H9 (cell line): ENCODE results near the gene TMEM229B. TPM values are rescaled to one million over a fixed set of nuclear protein-coding genes. Genes with fewer than 3 reads are reported as not detected.

Experiments used
- DNase-seq: peaks from one replicate; pipeline ENCODE4 v3.0.0-alpha.2; 2017
- H2AFZ ChIP-seq: one replicate; pipeline ENCODE4 v1.6.1; 2013; ENCODE audit warnings: mild to moderate bottlenecking, low read length, control low read depth, moderate library complexity
- H2AK5ac ChIP-seq: 2 replicates; pipeline ENCODE4 v1.6.1; 2013; ENCODE audit warnings: low read length, control low read depth, mixed read lengths; ENCODE audit not compliant: insufficient read length
- H2BK120ac ChIP-seq: one replicate; pipeline ENCODE4 v1.6.1; 2013; ENCODE audit warnings: low read depth, mild to moderate bottlenecking, low read length, control low read depth, inconsistent platforms; ENCODE audit not compliant: poor library complexity, severe bottlenecking
- H2BK12ac ChIP-seq: 2 replicates; pipeline ENCODE4 v1.6.1; 2013; ENCODE audit warnings: low read length, control low read depth, mixed read lengths, low read depth; ENCODE audit not compliant: insufficient read length
- H2BK15ac ChIP-seq: 2 replicates; pipeline ENCODE4 v1.6.1; 2013; ENCODE audit warnings: low read depth, low read length, control low read depth
- H2BK20ac ChIP-seq: one replicate; pipeline ENCODE4 v1.6.1; 2013; ENCODE audit warnings: low read depth, mild to moderate bottlenecking, low read length, control low read depth, inconsistent platforms; ENCODE audit not compliant: poor library complexity, severe bottlenecking
- H2BK5ac ChIP-seq: 2 replicates; pipeline ENCODE4 v1.6.1; 2013; ENCODE audit warnings: low read length, control low read depth, mixed read lengths; ENCODE audit not compliant: insufficient read length
- H3K14ac ChIP-seq: 2 replicates; pipeline ENCODE4 v1.6.1; 2013; ENCODE audit warnings: low read length, control low read depth; ENCODE audit not compliant: insufficient read depth
- H3K18ac ChIP-seq: 2 replicates; pipeline ENCODE4 v1.6.1; 2013; ENCODE audit warnings: low read depth, mild to moderate bottlenecking, mixed read lengths, low read length, control low read depth; ENCODE audit not compliant: insufficient read length
- H3K23ac ChIP-seq: 2 replicates; pipeline ENCODE4 v1.6.1; 2013; ENCODE audit warnings: low read length, control low read depth, mixed read lengths, low read depth; ENCODE audit not compliant: insufficient read length
- H3K23me2 ChIP-seq: 2 replicates; pipeline ENCODE4 v1.6.1; 2013; ENCODE audit warnings: low read depth, mild to moderate bottlenecking, mixed read lengths, low read length, control low read depth; ENCODE audit not compliant: insufficient read length, poor library complexity, severe bottlenecking
- H3K27ac ChIP-seq: 2 replicates; pipeline ENCODE4 v1.5.1; 2013; ENCODE audit warnings: low read length, control low read depth, mixed read lengths, low read depth; ENCODE audit not compliant: insufficient read length
- H3K27me3 ChIP-seq: 2 replicates; pipeline ENCODE4 v1.6.1; 2013; ENCODE audit warnings: low read length, control low read depth, inconsistent platforms; ENCODE audit not compliant: insufficient read depth
- H3K4ac ChIP-seq: 2 replicates; pipeline ENCODE4 v1.6.1; 2013; ENCODE audit warnings: low read depth, mild to moderate bottlenecking, control low read depth, inconsistent platforms, low read length, moderate library complexity
- H3K4me1 ChIP-seq: 2 replicates; pipeline ENCODE4 v1.6.1; 2013; ENCODE audit warnings: low read length, control low read depth, inconsistent platforms; ENCODE audit not compliant: insufficient read depth
- H3K4me2 ChIP-seq: 2 replicates; pipeline ENCODE4 v1.6.1; 2013; ENCODE audit warnings: low read length, control low read depth, mixed read lengths; ENCODE audit not compliant: insufficient read length, insufficient read depth
- H3K56ac ChIP-seq: 2 replicates; pipeline ENCODE4 v1.6.1; 2013; ENCODE audit warnings: low read depth, mild to moderate bottlenecking, mixed read lengths, low read length, control low read depth; ENCODE audit not compliant: insufficient read length
- H3K79me1 ChIP-seq: 2 replicates; pipeline ENCODE4 v1.6.1; 2013; ENCODE audit warnings: low read depth, mild to moderate bottlenecking, moderate library complexity, low read length, control low read depth, inconsistent platforms; ENCODE audit not compliant: insufficient read depth, poor library complexity, severe bottlenecking
- H3K79me2 ChIP-seq: 2 replicates; pipeline ENCODE4 v1.6.1; 2013; ENCODE audit warnings: low read length, control low read depth, inconsistent platforms; ENCODE audit not compliant: insufficient read depth
- H3K9ac ChIP-seq: 2 replicates; pipeline ENCODE4 v1.6.1; 2013; ENCODE audit warnings: low read length, control low read depth, mixed read lengths; ENCODE audit not compliant: insufficient read length; ENCODE audit errors: extremely low read depth
- H3K9me3 ChIP-seq: one replicate; pipeline ENCODE4 v1.6.1; 2013; ENCODE audit warnings: low read depth, low read length, inconsistent platforms; ENCODE audit not compliant: control insufficient read depth
- H3T11ph ChIP-seq: one replicate; pipeline ENCODE4 v1.6.1; 2013; ENCODE audit warnings: mild to moderate bottlenecking, low read length, control low read depth, inconsistent platforms
- H4K20me1 ChIP-seq: one replicate; pipeline ENCODE4 v1.6.1; 2013; ENCODE audit not compliant: control insufficient read depth, insufficient read length, insufficient read depth
- H4K5ac ChIP-seq: 2 replicates; pipeline ENCODE4 v1.6.1; 2013; ENCODE audit warnings: low read depth, mild to moderate bottlenecking, mixed read lengths, low read length, control low read depth; ENCODE audit not compliant: insufficient read length
- H4K8ac ChIP-seq: replicated peaks from 2 replicates; pipeline ENCODE4 v1.6.1; 2013; ENCODE audit warnings: low read length, control low read depth, mixed read lengths, low read depth; ENCODE audit not compliant: insufficient read length
- H4K91ac ChIP-seq: 2 replicates; pipeline ENCODE4 v1.6.1; 2013; ENCODE audit warnings: low read depth, mild to moderate bottlenecking, moderate library complexity, mixed read lengths, low read length, control low read depth; ENCODE audit not compliant: insufficient read length
- H3K27ac Mint-ChIP-seq, 3 experiments: 2 replicates in 2 of 3; 3 replicates in 1 of 3; pipeline ENCODE4 v1.8.0; 2020 to 2021; ENCODE audit warnings: mixed read lengths in 3 of 3, mild to moderate bottlenecking in 1 of 3, moderate library complexity in 1 of 3
- H3K27me3 Mint-ChIP-seq: 2 replicates; pipeline ENCODE4 v1.8.0; 2021; ENCODE audit warnings: low read depth, mild to moderate bottlenecking, moderate library complexity, mixed read lengths
- H3K36me3 Mint-ChIP-seq, 3 experiments: 2 replicates in 2 of 3; 3 replicates in 1 of 3; pipeline ENCODE4 v1.8.0; 2020 to 2021; ENCODE audit warnings: low read depth in 3 of 3, mixed read lengths in 3 of 3; ENCODE audit not compliant: insufficient read depth in 1 of 3
- H3K4me1 Mint-ChIP-seq, 2 experiments: 2 replicates each; pipeline ENCODE4 v1.8.0; 2020; ENCODE audit warnings: mixed read lengths in 2 of 2
- H3K4me3 Mint-ChIP-seq, 2 experiments: 2 replicates in 1 of 2; 3 replicates in 1 of 2; pipeline ENCODE4 v1.8.0; 2020 to 2021; ENCODE audit warnings: mild to moderate bottlenecking in 2 of 2, mixed read lengths in 2 of 2, moderate library complexity in 1 of 2
- H3K9me3 Mint-ChIP-seq, 2 experiments: 2 replicates in 1 of 2; 3 replicates in 1 of 2; pipeline ENCODE4 v1.8.0; 2020; ENCODE audit warnings: mild to moderate bottlenecking in 2 of 2, mixed read lengths in 2 of 2, moderate library complexity in 1 of 2
- WGBS: extraction: QIAGEN DNeasy Blood & Tissue Kit; methylation state at CpG from one replicate; pipeline ENCODE4 v1.1.7; 2013; ENCODE audit warnings: missing lambda C conversion rate, low lambda C conversion rate, mixed read lengths; ENCODE audit not compliant: insufficient read length; ENCODE audit errors: extremely low coverage; 5-methylcytosine and 5-hydroxymethylcytosine counted together
- total RNA-seq: library from RNA; stranded (reverse); gene quantifications from 2 replicates; pipeline ENCODE4 v1.2.1, GENCODE V29; 2021
- TF ChIP-seq, protein P1 (sequence below): fragments of 200-600 bp; sonication (generic); conservative IDR thresholded peaks from 3 replicates; pipeline ENCODE4 v1.8.0; 2021; ENCODE audit warnings: antibody characterized with exemption, mild to moderate bottlenecking

TMEM229B gene
- total RNA-seq, 1 experiment from 2014 or later: 0.24 TPM

- H2AFZ ChIP-seq: no peak overlapping the region
- H3K23me2 ChIP-seq: no peaks in the 10 kb centered on the region
- peaks cover 38 to 47% of the 10 kb centered on the region in 2 experiments for H3K4me1 Mint-ChIP-seq
- H3K18ac ChIP-seq: no peak overlapping the region
- no peak overlapping the region for H3K23ac ChIP-seq
- no peak overlapping the region for H2BK120ac ChIP-seq
- no peak overlapping the region for H3K14ac ChIP-seq
- H4K5ac ChIP-seq: no peak overlapping the region
- no peak overlapping the region for H3T11ph ChIP-seq
- peaks cover 21 to 29% of the 10 kb centered on the region in 2 experiments for H3K9me3 Mint-ChIP-seq
- peaks cover 1% of the 10 kb centered on the region for H3K27me3 Mint-ChIP-seq
- H3K9me3 ChIP-seq: peaks cover 5% of the 10 kb centered on the region
- H2BK15ac ChIP-seq: no peak overlapping the region
- H2BK12ac ChIP-seq: no peak overlapping the region
- H2BK20ac ChIP-seq: no peak overlapping the region
- no peak overlapping the region for H4K91ac ChIP-seq
- H3K27me3 ChIP-seq: no peaks in the 10 kb centered on the region
- no peak for DNase-seq
- H3K4me3 Mint-ChIP-seq: no peak overlapping the region
- peaks cover 15% of the 10 kb centered on the region for H3K4me1 ChIP-seq
- WGBS: no CpG with 5 or more reads among the region's 8 CpGs
- no peak overlapping the region for H3K9ac ChIP-seq
- no peak overlapping the region for H3K4ac ChIP-seq
- no peaks in the 10 kb centered on the region for H4K20me1 ChIP-seq
- 0 out of 2 replicates have a peak, but pooled peaks cover 1% of the 10 kb centered on the region for H3K79me2 ChIP-seq
- H3K27ac Mint-ChIP-seq: peak overlapping the region in 1 of 3 experiments; percentile 39; a peak in 1 of 7 replicates
- no peak overlapping the region for H2BK5ac ChIP-seq
- peaks cover 8 to 18% (median 9%) of the 10 kb centered on the region in 3 experiments for H3K36me3 Mint-ChIP-seq
- H2AK5ac ChIP-seq: no peak overlapping the region
- TF ChIP-seq, protein P1, sequence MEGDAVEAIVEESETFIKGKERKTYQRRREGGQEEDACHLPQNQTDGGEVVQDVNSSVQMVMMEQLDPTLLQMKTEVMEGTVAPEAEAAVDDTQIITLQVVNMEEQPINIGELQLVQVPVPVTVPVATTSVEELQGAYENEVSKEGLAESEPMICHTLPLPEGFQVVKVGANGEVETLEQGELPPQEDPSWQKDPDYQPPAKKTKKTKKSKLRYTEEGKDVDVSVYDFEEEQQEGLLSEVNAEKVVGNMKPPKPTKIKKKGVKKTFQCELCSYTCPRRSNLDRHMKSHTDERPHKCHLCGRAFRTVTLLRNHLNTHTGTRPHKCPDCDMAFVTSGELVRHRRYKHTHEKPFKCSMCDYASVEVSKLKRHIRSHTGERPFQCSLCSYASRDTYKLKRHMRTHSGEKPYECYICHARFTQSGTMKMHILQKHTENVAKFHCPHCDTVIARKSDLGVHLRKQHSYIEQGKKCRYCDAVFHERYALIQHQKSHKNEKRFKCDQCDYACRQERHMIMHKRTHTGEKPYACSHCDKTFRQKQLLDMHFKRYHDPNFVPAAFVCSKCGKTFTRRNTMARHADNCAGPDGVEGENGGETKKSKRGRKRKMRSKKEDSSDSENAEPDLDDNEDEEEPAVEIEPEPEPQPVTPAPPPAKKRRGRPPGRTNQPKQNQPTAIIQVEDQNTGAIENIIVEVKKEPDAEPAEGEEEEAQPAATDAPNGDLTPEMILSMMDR: no peak
- no peaks in the 10 kb centered on the region for H3K79me1 ChIP-seq
- H3K56ac ChIP-seq: no peak overlapping the region
- H3K4me2 ChIP-seq: no peak overlapping the region
- H4K8ac ChIP-seq: no peak overlapping the region
- H3K27ac ChIP-seq: no peak overlapping the region
These were observed 42.0 kb downstream of the TMEM229B start for GRCh38 chr14:67446371-67447032.
